B cell (primary cell): ENCODE results near the gene DPAGT1. TPM values are rescaled to one million over a fixed set of nuclear protein-coding genes. Genes with fewer than 3 reads are reported as not detected.

Source experiments
- ATAC-seq: fragments of 200-7000 bp; cut with Tn5 transposase; one replicate; pipeline ENCODE4 v1.10.0; 2021; ENCODE audit warnings: low read depth, mild to moderate bottlenecking, moderate number of reproducible peaks, moderate library complexity
- CTCF ChIA-PET: fragments of 350-600 bp; sonication (Branson Sonifier 250); formaldehyde crosslinking; loops from one replicate; lab custom pipeline; 2021; ENCODE audit warnings: antibody characterized with exemption, inconsistent platforms; lab: Charles Lee
- POLR2A ChIA-PET: fragments of 350-600 bp; sonication (Branson Sonifier 250); formaldehyde crosslinking; loops from one replicate; lab custom pipeline; 2021; ENCODE audit warnings: antibody characterized with exemption; lab: Charles Lee
- DNase-seq: peaks from one replicate; pipeline ENCODE4 v3.0.0; 2013
- H2AFZ ChIP-seq: 2 replicates; pipeline ENCODE4 v1.6.1; 2012; ENCODE audit warnings: mild to moderate bottlenecking, low read depth, low read length; ENCODE audit not compliant: insufficient read depth, poor library complexity, severe bottlenecking
- H3K27ac ChIP-seq, 2 donors: 1 replicate in 1 of 2; 2 replicates in 1 of 2; pipeline ENCODE4 v1.5.1; 2012 to 2013; ENCODE audit warnings: low read length in 2 of 2, mild to moderate bottlenecking in 2 of 2, moderate library complexity in 1 of 2
- H3K27me3 ChIP-seq, 4 experiments: fragments of 200-600 bp in 1 of 4; sonication (generic) in 1 of 4; replicated peaks in 1 of 4; 1 replicate in 2 of 4; 2 replicates in 2 of 4; pipeline versions ENCODE4 v1.6.1 to v1.7.0; 2013 to 2016; ENCODE audit warnings: low read length in 3 of 4, mild to moderate bottlenecking in 2 of 4, mixed read lengths in 1 of 4, moderate library complexity in 1 of 4; ENCODE audit not compliant: insufficient read depth in 4 of 4, control insufficient read depth in 3 of 4; ENCODE audit errors: control extremely low read depth in 1 of 4
- H3K36me3 ChIP-seq, 2 experiments: replicated peaks in 1 of 2; 1 replicate in 1 of 2; 2 replicates in 1 of 2; pipeline versions ENCODE4 v1.6.1 to v1.7.1; 2013; ENCODE audit warnings: low read length in 1 of 2; ENCODE audit not compliant: insufficient read depth in 2 of 2, control insufficient read depth in 1 of 2; ENCODE audit errors: control extremely low read depth in 1 of 2, extremely low read depth in 1 of 2
- H3K4me1 ChIP-seq, 2 donors: fragments of 200-600 bp in 1 of 2; sonication (generic) in 1 of 2; 1 replicate in 1 of 2; 2 replicates in 1 of 2; pipeline versions ENCODE4 v1.5.1 to v1.6.1; 2013 to 2017; ENCODE audit warnings: low read length in 2 of 2; ENCODE audit not compliant: control insufficient read depth in 2 of 2, insufficient read depth in 2 of 2
- H3K4me2 ChIP-seq: replicated peaks from 2 replicates; pipeline ENCODE3; 2012; ENCODE audit warnings: mild to moderate bottlenecking, low read depth, low read length; ENCODE audit not compliant: poor library complexity, severe bottlenecking
- H3K4me3 ChIP-seq, 5 experiments: fragments of 200-600 bp in 1 of 5; sonication (generic) in 1 of 5; 1 replicate in 3 of 5; 2 replicates in 2 of 5; pipeline versions ENCODE4 v1.5.1 to v1.7.0; 2011 to 2016; ENCODE audit warnings: low read length in 4 of 5, mild to moderate bottlenecking in 4 of 5, low read depth in 2 of 5, control low read depth in 1 of 5, moderate library complexity in 1 of 5; ENCODE audit not compliant: insufficient read depth in 1 of 5; ENCODE audit errors: control extremely low read depth in 1 of 5, extremely low read depth in 1 of 5
- H3K79me2 ChIP-seq: fragments of 200-600 bp; sonication (generic); one replicate; pipeline ENCODE4 v1.6.0; 2016; ENCODE audit warnings: low read length; ENCODE audit not compliant: control insufficient read depth, insufficient read depth
- H3K9ac ChIP-seq: fragments of 200-600 bp; sonication (generic); 2 replicates; pipeline ENCODE4 v1.6.1; 2017; ENCODE audit warnings: mild to moderate bottlenecking, low read length, moderate library complexity
- H3K9me3 ChIP-seq, 3 donors: one replicate each; pipeline versions ENCODE4 v1.6.1 to v1.7.1; 2013; ENCODE audit warnings: low read length in 2 of 3; ENCODE audit not compliant: control insufficient read depth in 2 of 3, insufficient read depth in 1 of 3; ENCODE audit errors: control extremely low read depth in 1 of 3
- H4K20me1 ChIP-seq: 2 replicates; pipeline ENCODE4 v1.6.0; 2012; ENCODE audit warnings: mild to moderate bottlenecking, low read length; ENCODE audit not compliant: insufficient read depth, control insufficient read depth, poor library complexity, severe bottlenecking
- H3K27ac Mint-ChIP-seq: one replicate; pipeline ENCODE4 v1.8.0; 2021; ENCODE audit warnings: mixed read lengths
- H3K27me3 Mint-ChIP-seq: one replicate; pipeline ENCODE4 v1.8.0; 2021; ENCODE audit warnings: mixed read lengths
- H3K4me1 Mint-ChIP-seq: one replicate; pipeline ENCODE4 v1.8.0; 2021; ENCODE audit warnings: mixed read lengths
- H3K4me3 Mint-ChIP-seq: one replicate; pipeline ENCODE4 v1.8.0; 2021; ENCODE audit warnings: mixed read lengths
- H3K9me3 Mint-ChIP-seq: one replicate; pipeline ENCODE4 v1.8.0; 2022; ENCODE audit warnings: mixed read lengths; ENCODE audit not compliant: insufficient read depth
- EZH2 ChIP-seq: IDR thresholded peaks from 2 replicates; pipeline ENCODE4 v1.6.1; 2012; ENCODE audit warnings: borderline replicate concordance, low read depth, mild to moderate bottlenecking, moderate library complexity, low read length; ENCODE audit not compliant: insufficient read depth, poor library complexity, severe bottlenecking
- WGBS: methylation state at CpG from one replicate; pipeline ENCODE4 v1.1.5; 2013; ENCODE audit warnings: missing lambda C conversion rate; ENCODE audit not compliant: insufficient coverage; 5-methylcytosine and 5-hydroxymethylcytosine counted together
- intact Hi-C: fragments of 100-400 bp; cut with micrococcal nuclease; formaldehyde crosslinking; loops from one replicate; pipeline ENCODE4 v1.10.0; 2022
- polyA plus RNA-seq: library from polyadenylated mRNA; depleted of rRNA; stranded (reverse); fragments of >200 nt; gene quantifications from 2 replicates; pipeline ENCODE4 v1.2.3, GENCODE V29; 2012
- total RNA-seq, 2 donors: library from RNA; stranded (reverse); fragments of 120-200 nt in 1 of 2; gene quantifications; 1 replicate in 1 of 2; 2 replicates in 1 of 2; pipeline versions ENCODE4 v1.2.3 to v1.2.4, GENCODE V29; 2013 to 2022
- TF ChIP-seq, protein P1 (sequence below): fragments of 200-600 bp; IDR thresholded peaks from one replicate; pipeline ENCODE4 v1.8.0; 2022; ENCODE audit warnings: antibody characterized with exemption, mild to moderate bottlenecking

DPAGT1 gene
- total and polyA plus RNA-seq, 2 donors (not counting 1 experiment from before 2014, with no cell fraction given): 38.3 to 64.3 TPM

DNA sequence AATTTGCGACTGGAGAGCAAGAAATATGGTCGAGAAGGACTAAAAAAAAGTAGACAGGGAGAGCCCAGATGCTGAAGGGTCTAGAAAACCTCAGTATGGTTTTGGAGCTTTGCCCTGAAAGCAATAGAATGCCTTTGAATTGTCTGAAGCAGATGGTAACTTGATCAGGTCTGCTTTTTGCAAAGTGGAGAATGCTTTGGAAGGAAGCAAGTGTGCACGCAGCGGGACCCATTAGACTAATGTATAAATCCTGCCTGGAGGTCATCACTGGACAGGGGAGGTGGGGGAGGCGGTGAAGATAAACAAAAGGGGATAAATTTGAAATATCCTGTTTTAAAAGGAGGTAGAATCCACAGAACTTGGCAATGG is 19.0 kb upstream of the DPAGT1 start:
- Histone ChIP-seq H3K9me3 (no peaks in the 10 kb centered on the region), H3K4me2 (peak overlapping the region; percentile 76), H2AFZ (peak overlapping the region; percentile 75), H3K36me3 (peaks cover 0 to 12% of the 10 kb centered on the region in 2 experiments), H3K27ac (peak overlapping the region; percentile 72 to 79), H3K27me3 (no peaks in the 10 kb centered on the region), H3K79me2 (peaks cover 42% of the 10 kb centered on the region), H3K4me3 (peak overlapping the region in 4 of 5 experiments; percentile 45 to 95 (median 51)), H4K20me1 (peaks cover 10% of the 10 kb centered on the region), H3K4me1 (peaks cover 15 to 20% of the 10 kb centered on the region in 2 donors), H3K9ac (peak overlapping the region; percentile 64)
- no peak for ATAC-seq
- DNase-seq: no peak
- TF ChIP-seq, protein P1, sequence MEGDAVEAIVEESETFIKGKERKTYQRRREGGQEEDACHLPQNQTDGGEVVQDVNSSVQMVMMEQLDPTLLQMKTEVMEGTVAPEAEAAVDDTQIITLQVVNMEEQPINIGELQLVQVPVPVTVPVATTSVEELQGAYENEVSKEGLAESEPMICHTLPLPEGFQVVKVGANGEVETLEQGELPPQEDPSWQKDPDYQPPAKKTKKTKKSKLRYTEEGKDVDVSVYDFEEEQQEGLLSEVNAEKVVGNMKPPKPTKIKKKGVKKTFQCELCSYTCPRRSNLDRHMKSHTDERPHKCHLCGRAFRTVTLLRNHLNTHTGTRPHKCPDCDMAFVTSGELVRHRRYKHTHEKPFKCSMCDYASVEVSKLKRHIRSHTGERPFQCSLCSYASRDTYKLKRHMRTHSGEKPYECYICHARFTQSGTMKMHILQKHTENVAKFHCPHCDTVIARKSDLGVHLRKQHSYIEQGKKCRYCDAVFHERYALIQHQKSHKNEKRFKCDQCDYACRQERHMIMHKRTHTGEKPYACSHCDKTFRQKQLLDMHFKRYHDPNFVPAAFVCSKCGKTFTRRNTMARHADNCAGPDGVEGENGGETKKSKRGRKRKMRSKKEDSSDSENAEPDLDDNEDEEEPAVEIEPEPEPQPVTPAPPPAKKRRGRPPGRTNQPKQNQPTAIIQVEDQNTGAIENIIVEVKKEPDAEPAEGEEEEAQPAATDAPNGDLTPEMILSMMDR: no peak
- no peak for TF ChIP-seq EZH2
- Mint-ChIP-seq H3K27me3 (no peaks in the 10 kb centered on the region), H3K4me1 (peaks cover 28% of the 10 kb centered on the region), H3K9me3 (no peaks in the 10 kb centered on the region), H3K27ac (peak overlapping the region; percentile 90), H3K4me3 (peak overlapping the region; percentile 87)
- ChIA-PET POLR2A (interaction anchor here (0.5 to 1.9 kb wide), 6 partner anchors 8 to 228 kb away, joined by 3 to 11 read pairs (median 5); partner anchors contain the start of genes C2CD2L, DPAGT1 and NLRX1), CTCF (interaction anchor here (1.4 to 2.1 kb wide), 3 partner anchors 12 to 85 kb away, joined by 4 to 8 read pairs (median 6); partner anchors contain the start of gene CBL)
- intact Hi-C loops: loop anchor here (1.0 kb wide), 10 partner anchors 13 to 329 kb away; partner anchors contain the start of genes C2CD2L, DDX6, DPAGT1 and HMBS
- WGBS: 59% methylated on average over 5 of the region's 5 CpGs

DNA sequence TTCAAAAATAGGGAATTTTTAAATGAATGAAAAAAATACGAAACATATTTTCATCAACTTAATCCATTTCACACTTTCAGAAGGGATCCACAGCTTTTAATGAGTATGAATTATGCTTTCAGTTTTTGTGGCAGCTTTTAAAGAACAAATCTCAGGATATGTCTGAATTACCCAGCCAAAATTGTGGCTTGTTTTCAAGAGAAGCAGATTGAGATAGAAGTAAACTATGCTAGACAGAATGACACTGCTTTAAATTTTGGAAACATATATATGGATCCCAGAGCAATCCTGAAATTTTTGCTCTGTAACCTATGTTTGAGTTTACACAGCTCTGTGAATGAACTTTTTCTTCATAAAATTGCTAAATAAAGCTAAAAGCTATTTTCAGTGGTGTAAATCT is 17.3 kb upstream of the DPAGT1 start:
- Mint-ChIP-seq H3K9me3 (no peaks in the 10 kb centered on the region), H3K27ac (no peak overlapping the region), H3K4me1 (peaks cover 33% of the 10 kb centered on the region), H3K4me3 (no peak overlapping the region), H3K27me3 (no peaks in the 10 kb centered on the region)
- ChIA-PET POLR2A (interaction anchor here (0.6 to 1.1 kb wide), 4 partner anchors 24 to 267 kb away, joined by 3 to 12 read pairs (median 4); a partner anchor contains a TSS), CTCF (interaction anchor here (0.6 to 1.1 kb wide), 2 partner anchors 9 to 24 kb away, joined by 3 to 4 read pairs; a partner anchor contains a TSS)
- TF ChIP-seq, protein P1: no peak
- TF ChIP-seq EZH2: no peak
- peaks cover 26% of the 10 kb centered on the region for H3K79me2 ChIP-seq
- H3K27me3 ChIP-seq: no peaks in the 10 kb centered on the region
- ATAC-seq (no peak), DNase-seq (no peak)
- peaks cover 10% of the 10 kb centered on the region for H4K20me1 ChIP-seq
- no peak overlapping the region for H3K4me3 ChIP-seq
- H3K9ac ChIP-seq: no peak overlapping the region
- H3K4me2 ChIP-seq: no peak overlapping the region
- H3K36me3 ChIP-seq: peaks cover 0 to 5% of the 10 kb centered on the region in 2 experiments
- H2AFZ ChIP-seq: no peak overlapping the region
- H3K4me1 ChIP-seq: peaks cover 15 to 25% of the 10 kb centered on the region in 2 donors
- intact Hi-C loops: no loop called here
- WGBS: no CpG with 5 or more reads among the region's 1 CpG
- H3K9me3 ChIP-seq: no peaks in the 10 kb centered on the region
- H3K27ac ChIP-seq: no peak overlapping the region
